GM20431 (cell line): Measurements from ENCODE around the gene FBN2.

ENCODE experiments used
- in situ Hi-C: fragments of 300-500 bp; cut with MseI, MboI; formaldehyde crosslinking; loops from one replicate; pipeline ENCODE4 v1.15.0; 2020; ENCODE audit warnings: low sequenced_read_pairs; ENCODE audit not compliant: unreplicated experiment

FBN2 gene

DNA sequence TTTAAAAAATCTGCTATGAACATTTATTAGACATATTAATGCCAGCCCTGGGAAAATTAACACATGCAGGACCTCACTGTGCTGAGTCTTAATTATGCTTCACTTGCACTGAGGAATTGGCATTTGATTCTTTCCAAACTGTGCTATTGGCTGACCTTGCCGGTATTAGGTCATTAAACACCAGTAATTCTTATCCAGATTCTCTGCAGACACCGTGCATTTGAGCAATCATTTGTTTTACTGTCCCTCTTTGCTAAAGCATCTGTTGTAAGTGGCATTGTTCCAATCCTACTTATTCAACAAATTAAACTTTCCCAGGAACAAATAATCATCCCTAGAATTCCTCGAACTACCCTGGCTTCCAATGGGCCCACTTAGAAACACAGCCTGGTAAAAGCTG, 309.5 kb downstream of the FBN2 start:
- in situ Hi-C loops: no loop called here

DNA sequence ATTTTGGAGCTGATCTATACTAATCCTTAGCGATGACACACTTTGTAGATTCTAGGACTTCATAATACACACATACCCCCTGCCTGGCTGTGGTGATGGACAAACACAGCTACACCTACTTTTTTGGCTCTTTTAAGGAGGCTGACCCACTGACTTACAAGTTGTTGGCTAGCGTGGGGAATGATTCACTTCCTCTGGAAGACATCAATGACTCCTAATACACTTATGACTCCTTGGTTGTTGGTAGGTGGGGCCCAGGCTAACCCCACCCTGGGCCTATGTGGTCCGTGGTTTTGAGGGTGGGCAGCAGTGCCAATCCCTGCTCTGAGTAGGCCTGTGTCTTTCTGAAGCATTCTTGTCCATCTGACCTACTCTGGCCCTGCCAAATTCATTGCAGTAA, 310.0 kb downstream of the FBN2 start:
- in situ Hi-C loops: no loop called here

GRCh38 chr5:128225245-128226030, 312.6 kb downstream of the FBN2 start:
- in situ Hi-C loops: no loop called here

GRCh38 chr5:128224336-128224735, 313.7 kb downstream of the FBN2 start:
- in situ Hi-C loops: no loop called here

GRCh38 chr5:128220841-128221240, 317.2 kb downstream of the FBN2 start:
- in situ Hi-C loops: no loop called here

DNA sequence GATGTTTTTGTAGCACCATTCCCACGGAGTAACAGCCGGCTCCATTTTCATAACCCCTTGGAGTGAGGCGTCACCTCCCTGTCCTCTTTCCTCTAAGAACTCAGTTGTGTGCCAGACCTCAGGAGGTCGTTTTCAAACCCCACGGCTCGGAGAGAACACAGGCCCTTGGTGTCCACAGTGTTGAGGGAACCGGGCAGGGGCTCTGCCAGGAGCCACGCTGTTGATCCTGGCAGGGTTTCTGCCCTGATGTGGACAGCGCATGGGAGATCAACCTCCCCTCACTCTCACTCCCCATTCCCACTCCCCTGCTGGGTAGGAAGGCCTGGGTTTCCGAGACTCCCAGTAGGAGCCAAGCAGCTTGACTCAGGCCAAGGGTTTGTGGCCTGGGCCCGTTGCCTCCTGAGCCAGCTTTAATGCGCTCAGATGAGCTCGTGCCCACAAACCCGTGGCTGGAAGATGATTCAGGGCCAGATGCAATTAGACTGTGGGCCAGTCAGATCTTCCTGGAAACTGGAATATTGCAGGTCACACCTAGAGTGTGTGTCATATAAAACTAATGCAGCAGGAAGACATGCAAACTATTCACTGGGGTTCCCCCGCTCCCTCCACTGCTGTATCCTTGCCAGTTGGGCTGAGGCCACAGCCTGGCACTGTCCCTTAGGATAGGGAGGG, 321.0 kb downstream of the FBN2 start:
- in situ Hi-C loops: loop anchor here (10.0 kb wide), 1 partner anchor 278 kb away; no protein-coding TSS in a partner anchor

GRCh38 chr5:128216285-128216684, 321.8 kb downstream of the FBN2 start:
- in situ Hi-C loops: loop anchor here (10.0 kb wide), 1 partner anchor 279 kb away; no protein-coding TSS in a partner anchor

- in situ Hi-C loops: loop anchor here (10.0 kb wide), 1 partner anchor 281 kb away; no protein-coding TSS in a partner anchor
These were observed 324.2 kb downstream of the FBN2 start for GRCh38 chr5:128213833-128214232.

GRCh38 chr5:128213340-128213739, 324.7 kb downstream of the FBN2 start:
- in situ Hi-C loops: loop anchor here (10.0 kb wide), 1 partner anchor 281 kb away; no protein-coding TSS in a partner anchor

DNA sequence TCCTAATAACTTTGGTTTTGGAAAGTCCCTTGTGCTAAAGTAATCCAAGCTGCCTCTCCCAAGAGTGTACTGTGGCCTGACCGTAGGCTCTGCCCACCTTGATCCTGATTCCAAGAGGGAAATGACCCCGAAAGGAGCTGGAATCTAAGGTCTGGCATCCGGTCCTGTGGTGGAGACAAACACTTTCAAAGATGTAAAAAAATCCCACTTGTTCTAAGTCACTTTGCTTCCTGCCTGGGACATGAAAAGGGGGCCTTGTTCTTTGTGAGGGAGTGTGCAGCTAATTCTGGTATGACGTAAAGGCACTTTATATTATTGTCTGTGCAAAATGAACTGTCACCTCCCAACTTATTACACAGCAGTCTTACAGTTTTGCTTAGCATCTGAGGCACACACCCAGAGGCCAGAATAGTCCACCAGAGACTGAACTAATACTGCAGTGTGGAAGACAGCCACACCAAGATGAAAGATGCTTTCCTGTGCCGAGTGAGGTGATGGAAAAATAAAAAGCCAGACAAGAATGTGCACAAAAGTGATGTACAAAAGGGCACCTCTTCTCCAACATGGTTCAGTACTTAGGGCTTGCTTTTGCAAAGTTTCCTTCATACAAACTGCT, 325.7 kb downstream of the FBN2 start:
- in situ Hi-C loops: loop anchor here (10.0 kb wide), 1 partner anchor 283 kb away; no protein-coding TSS in a partner anchor

DNA sequence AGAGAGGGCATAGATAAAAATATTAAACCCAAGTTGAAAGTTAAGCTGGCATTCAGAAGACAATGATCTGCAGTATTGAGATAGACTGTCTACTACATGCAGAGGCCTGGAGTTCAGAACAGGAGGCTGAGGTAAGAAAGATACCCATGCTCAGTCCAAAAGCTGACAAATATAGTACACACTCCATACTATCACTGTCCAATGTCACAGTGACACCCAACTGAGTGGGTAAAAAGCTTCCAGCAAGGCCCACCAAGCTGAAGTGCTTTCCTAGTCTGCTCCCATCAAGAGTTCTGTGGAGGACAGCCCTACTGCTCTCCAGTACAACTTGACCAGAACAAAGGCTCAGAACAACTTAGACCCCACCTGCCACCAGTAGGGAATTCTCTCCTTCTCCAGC, 329.6 kb downstream of the FBN2 start:
- in situ Hi-C loops: no loop called here
